Dermis blood vessel endothelial cell (primary cell): Measurements from ENCODE around the gene NXPE3. TPM values are rescaled to one million over a fixed set of nuclear protein-coding genes. Genes with fewer than 3 reads are reported as not detected.

Experiments used
- total RNA-seq: library from RNA; depleted of rRNA; stranded (reverse); fragments of >200 nt; gene quantifications from 2 replicates; pipeline ENCODE4 v1.2.3, GENCODE V29; 2014

Gene NXPE3
- total RNA-seq, 1 donor from 2014 or later: 5.1 TPM

Other genes starting within 250 kb of the NXPE3 start
- gene TRMT10C, start 217.3 kb upstream of the NXPE3 start, total RNA-seq: 30.6 and 36.1 TPM in 2 replicates
- 65.5 and 98.7 TPM in 2 replicates for gene PCNP, start 205.0 kb upstream of the NXPE3 start, total RNA-seq
- gene ZBTB11, start 102.1 kb upstream of the NXPE3 start, total RNA-seq: 27.6 and 28.0 TPM in 2 replicates
- 1,283 and 2,049 TPM in 2 replicates for gene RPL24, start 92.5 kb upstream of the NXPE3 start, total RNA-seq
- gene CEP97, start 54.6 kb upstream of the NXPE3 start, total RNA-seq: 11.1 and 12.8 TPM in 2 replicates
- 15.2 and 31.8 TPM in 2 replicates for gene NFKBIZ, start 70.3 kb downstream of the NXPE3 start, total RNA-seq